ENCODE results near the gene KCNA4. TPM values are rescaled to one million over a fixed set of nuclear protein-coding genes. Genes with fewer than 3 reads are reported as not detected.
"Not testable (repeated sequence)": the region's sequence is repeated elsewhere in the genome, so short reads cannot be mapped to it uniquely, and the experiment has no call there.

Gene KCNA4
- total RNA-seq, 1 donor from 2014 or later: 0.36 TPM

DNA sequence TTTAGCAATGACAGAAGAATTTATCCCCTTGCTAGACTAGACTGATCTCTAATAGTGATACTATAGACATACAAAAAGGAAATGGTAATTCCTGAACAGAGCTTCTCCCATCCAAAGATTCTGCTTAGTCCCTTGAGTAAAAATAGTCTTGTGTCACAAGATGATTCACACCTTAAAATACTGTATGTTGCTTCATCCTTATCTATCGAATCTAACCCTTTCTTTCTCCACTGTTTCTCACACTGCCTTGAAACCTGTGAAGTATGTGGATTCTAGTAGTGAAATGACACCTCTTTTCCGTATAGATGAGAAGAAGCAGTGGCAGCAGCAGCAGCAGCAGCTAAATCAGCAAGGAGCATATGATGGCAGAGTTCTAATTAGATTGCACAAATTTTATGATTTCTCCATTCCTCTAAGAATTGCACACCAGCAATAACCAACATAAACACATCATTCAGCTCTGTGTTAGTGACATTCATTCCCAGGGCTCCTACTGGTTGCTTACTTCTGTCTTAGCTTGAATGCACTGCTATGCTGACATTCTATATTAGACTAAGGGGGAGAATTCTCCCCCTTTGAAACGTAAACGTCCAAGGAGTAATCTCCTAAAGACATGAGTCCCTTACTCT is 14.6 kb downstream of the KCNA4 start:
- DNase-seq (ENCODE audit: low spot score): no peak
- intact Hi-C loops (cut with DNase I): no loop called here
- ATAC-seq: no peak

DNA sequence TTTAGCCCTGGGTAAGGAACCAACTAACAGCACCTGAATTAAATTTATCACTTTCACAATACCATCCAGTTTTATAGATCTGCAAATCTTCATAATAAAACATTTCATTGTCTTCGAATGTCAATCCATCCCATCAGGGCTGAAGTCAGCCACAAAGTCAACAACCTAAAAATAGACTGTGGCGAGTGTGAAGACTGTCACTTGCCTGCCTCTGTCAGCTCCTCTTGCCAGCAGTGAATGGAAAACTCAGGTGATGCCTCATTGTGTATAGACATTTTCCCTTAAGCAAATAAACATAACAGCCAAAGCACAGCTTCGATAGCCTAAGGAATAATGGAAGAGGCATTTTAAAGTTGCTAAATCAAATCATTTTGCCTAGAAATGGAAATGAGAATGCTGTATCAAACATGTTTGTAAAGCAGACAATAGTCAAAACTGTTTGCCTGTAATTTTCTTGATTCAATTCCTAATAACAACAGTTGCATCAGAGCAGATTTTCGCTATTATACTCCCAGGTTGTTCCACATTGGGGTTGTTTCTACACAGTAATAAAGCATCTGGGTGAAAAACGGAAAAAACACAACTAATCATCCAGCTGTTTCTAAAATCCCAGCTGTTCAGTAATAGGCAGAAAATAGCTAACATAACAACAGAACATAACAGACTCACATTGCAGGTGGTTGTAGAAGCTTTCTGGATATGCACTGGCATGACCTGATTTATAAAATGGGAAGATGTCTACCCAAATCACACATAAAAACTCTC is 15.7 kb downstream of the KCNA4 start:
- intact Hi-C loops (cut with DNase I): no loop called here
- DNase-seq (ENCODE audit: low spot score): no peak
- no peak for ATAC-seq

DNA sequence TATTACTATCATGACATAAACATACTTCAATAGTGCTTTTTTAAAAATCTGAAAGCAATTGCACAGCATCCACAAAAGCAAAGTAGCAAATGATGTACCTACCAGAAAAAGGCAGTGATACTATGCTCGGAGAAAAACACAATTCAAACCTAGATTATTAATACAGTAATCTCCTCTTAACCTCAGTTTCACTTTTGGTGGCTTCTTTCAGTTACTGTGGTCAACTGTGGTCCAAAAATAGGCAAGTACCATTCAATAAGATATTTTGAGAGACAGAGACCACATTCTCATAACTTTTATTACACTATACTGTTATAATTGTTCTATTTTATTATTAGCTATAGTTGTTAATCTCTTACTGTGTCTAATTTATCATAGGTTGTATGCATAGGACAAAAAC is 20.8 kb downstream of the KCNA4 start:
- ATAC-seq: no peak
- no peak for DNase-seq (ENCODE audit: low spot score)
- intact Hi-C loops (cut with DNase I): no loop called here

DNA sequence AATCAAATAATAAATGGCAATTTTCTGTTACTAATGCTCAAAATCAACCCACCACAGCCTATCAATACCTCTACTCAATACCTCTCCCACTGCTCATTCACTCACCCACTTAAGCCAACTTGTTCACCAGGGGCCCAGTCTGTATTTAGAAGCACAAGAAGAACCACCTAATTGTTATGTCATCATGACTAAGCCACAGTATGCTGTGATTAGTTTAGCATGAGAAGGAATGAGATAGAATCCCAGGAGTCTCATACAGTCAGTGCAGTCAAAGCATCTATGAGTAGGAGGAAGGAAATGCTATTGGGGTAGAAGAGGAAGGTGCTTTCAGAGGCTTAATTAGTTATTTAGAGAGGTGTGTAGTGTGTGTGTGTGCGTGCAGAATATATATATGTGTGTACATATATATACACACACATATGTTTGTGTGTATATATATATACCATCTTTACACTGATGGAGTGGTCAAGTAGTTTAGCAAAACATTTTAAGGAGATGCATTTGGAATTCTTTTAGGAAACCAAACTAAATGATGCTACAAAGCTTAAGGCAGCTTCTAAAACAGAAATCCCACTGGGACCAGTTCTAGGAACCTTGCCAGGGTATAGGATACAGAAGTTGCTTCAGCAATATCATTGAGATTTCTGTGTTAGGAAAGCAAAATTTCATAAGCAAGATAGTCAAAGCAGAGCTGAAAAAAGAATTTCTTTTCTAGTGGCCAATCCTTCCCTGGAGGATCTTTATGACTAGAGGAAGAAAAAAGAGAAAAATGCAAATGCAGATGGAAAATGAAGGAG is 27.5 kb downstream of the KCNA4 start:
- intact Hi-C loops (cut with DNase I): no loop called here
- no peak for ATAC-seq

DNA sequence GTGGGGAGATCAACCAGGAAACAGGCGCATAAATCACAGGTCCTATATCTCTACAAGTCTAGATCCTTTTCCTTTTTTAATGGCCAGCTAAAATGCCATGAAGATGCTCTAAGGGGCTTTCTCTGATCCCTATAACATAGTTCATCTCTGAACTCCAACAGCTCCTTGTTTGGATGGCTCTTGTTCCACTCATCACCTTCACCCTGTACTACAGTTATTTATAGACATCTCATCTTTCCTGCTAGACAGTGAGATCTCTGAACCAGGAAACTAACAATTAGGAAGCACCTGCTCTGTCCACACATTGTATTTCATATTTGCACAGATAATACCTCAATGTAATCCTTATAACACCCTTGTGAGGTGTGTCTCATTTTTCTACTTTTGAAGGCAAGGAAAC is 31.6 kb downstream of the KCNA4 start:
- intact Hi-C loops (cut with DNase I): no loop called here
- ATAC-seq: no peak
- DNase-seq (ENCODE audit: low spot score): no peak

More for the DNA sequence above, 27.5 kb downstream of the KCNA4 start:
- DNase-seq (ENCODE audit: low spot score): no peak

DNA sequence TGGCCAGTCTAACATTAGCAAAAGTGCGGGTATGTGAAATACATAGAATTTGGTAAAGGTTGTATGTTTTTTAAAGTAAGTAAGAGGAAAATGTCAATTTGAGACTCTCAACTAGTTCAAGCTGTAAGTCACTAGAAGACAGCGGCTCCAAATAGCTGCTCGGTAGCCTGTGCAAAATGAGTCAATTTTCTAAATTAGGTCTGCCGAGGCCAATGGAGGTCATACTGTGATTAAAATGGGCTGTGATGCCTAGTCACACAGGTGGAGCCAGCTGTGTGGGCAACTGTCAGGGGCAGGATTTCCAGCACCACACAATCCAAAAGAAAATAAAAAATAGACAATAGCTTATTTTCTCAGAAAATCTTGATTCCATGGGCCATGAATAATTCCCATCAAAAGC is 32.3 kb downstream of the KCNA4 start:
- ATAC-seq (no peak), DNase-seq (ENCODE audit: low spot score) (no peak)
- intact Hi-C loops (cut with DNase I): no loop called here

DNA sequence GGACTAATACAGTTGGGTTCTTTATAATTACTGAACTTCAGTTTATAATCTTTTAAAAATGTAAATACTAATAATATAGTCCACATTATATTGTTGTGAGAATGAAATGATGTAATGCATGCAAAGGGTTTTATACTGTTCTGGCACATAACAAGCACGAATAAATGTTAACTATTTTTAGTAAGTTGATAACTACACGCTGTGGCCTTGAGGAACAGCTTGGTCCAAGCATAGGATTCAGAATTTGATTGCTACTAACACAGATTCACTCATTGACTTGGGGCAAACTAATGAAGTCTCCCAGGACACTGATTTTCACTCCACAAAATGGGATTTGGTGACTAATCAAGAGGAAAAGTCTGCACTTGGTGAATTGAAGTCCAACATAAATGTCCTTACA is 38.3 kb downstream of the KCNA4 start:
- intact Hi-C loops (cut with DNase I): no loop called here
- no peak for ATAC-seq
- no peak for DNase-seq (ENCODE audit: low spot score)

DNA sequence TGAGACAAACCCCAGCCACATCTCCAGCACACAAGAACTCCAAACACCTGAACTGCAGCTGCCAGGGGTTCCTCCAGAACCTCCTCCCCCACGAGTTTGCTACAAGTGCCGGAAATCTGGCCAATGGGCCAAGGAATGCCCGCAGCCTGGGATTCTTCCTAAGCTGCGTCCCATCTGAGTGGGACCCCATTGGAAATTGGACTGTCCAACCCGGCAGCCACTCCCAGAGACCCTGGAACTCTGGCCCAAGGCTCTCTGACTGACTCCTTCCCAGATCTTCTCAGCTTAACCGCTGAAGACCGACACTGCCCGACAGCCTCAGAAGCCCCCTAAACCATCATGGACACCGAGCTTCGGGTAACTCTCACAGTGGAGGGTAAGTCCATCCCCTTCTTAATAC is 41.2 kb downstream of the KCNA4 start:
- intact Hi-C loops (cut with DNase I); DNase-seq (ENCODE audit: low spot score); ATAC-seq: not testable (repeated sequence)

DNA sequence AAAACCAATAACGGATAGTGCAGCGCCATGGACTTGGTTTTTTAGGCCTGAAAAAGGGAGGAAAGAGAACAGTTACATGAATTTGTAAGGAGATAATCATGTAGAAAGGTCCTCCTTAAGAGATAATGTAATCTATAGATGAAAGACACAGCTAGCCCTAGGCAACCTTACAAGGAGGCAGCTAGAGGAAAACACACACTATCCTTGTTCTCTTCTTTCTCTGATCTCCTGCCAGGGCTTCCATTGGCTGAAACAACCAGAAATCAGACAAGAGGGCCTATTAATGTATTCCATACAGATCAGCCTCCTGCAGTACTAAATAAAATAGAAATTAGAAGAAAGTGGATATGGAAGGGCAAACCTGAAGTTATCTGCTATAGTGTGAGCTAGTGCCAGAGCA is 53.0 kb downstream of the KCNA4 start:
- ATAC-seq (no peak), DNase-seq (ENCODE audit: low spot score) (no peak)
- intact Hi-C loops (cut with DNase I): no loop called here

DNA sequence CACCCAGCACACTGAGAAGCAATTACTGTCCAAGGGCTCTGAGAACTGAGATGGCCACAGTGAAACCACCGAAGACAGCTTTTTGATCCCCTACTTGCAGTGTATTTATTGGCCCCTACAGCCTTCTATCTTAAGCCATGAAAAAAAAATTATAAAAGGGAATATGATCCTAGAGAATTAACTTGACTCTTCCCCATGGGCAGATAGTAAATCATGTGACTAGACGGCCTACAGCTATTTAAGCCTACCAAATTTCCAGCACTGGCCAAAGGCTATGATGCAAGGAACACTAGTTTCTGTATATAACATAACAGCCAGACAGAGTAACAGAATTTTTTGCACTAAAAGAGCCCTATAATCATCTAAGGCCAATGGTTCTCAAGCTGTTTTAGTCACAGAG is 53.8 kb downstream of the KCNA4 start:
- intact Hi-C loops (cut with DNase I): no loop called here
- no peak for DNase-seq (ENCODE audit: low spot score)
- no peak for ATAC-seq

DNA sequence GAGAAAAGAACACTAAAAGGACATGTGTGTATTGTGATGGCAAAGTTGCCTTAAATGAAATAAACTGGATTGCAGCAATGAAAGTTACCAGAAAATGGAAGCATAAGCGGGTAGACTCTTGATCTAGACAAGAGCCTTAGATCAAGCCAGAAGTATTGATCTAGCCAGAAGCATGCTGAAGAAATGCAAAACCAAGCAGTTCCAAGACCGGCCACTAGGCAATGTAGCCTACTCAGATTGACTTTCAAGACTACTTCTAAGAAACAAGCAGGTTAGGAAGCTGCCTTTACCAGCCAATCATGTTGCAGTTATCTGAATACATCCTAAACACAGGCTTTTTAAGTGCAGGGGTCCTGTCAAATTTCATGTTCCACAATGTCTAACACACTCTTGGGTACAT is 54.6 kb downstream of the KCNA4 start:
- intact Hi-C loops (cut with DNase I): no loop called here
- ATAC-seq (no peak), DNase-seq (ENCODE audit: low spot score) (no peak)

Other genes with a start within 250 kb of the KCNA4 start
- gene FSHB, start 214.0 kb upstream of the KCNA4 start, total RNA-seq: not detected